Smooth muscle cell (in vitro differentiated cells): ENCODE measurements around the gene PLEKHG3. TPM values are rescaled to one million over a fixed set of nuclear protein-coding genes. Genes with fewer than 3 reads are reported as not detected.
"Not testable (repeated sequence)": the region's sequence is repeated elsewhere in the genome, so short reads cannot be mapped to it uniquely, and the experiment has no call there.

Experiments used
- DNase-seq: peaks from one replicate; lab custom pipeline; 2025; ENCODE audit not compliant: unreplicated experiment; lab: John Stamatoyannopoulos, UW
- H2AFZ ChIP-seq: fragments of 200-600 bp; sonication (generic); 2 replicates; pipeline ENCODE4 v1.6.0; 2016; ENCODE audit warnings: antibody characterized with exemption, low read depth, mild to moderate bottlenecking
- H3F3A ChIP-seq: fragments of 200-600 bp; sonication (generic); 2 replicates; pipeline ENCODE4 v1.6.0; 2017; ENCODE audit warnings: antibody characterized with exemption, low read depth
- H3K27ac ChIP-seq: fragments of 200-600 bp; sonication (generic); 2 replicates; pipeline ENCODE4 v1.5.1; 2016; ENCODE audit warnings: low read depth, mild to moderate bottlenecking
- H3K27me3 ChIP-seq: fragments of 200-600 bp; sonication (generic); 2 replicates; pipeline ENCODE4 v1.6.1; 2016; ENCODE audit warnings: low read depth, mild to moderate bottlenecking
- H3K36me3 ChIP-seq: fragments of 200-600 bp; sonication (generic); 2 replicates; pipeline ENCODE4 v1.5.1; 2016; ENCODE audit warnings: low read depth
- H3K4me1 ChIP-seq: fragments of 200-600 bp; sonication (generic); 2 replicates; pipeline ENCODE4 v1.5.1; 2016; ENCODE audit warnings: low read depth
- H3K4me2 ChIP-seq: fragments of 200-600 bp; sonication (generic); 2 replicates; pipeline ENCODE4 v1.6.0; 2016; ENCODE audit warnings: mild to moderate bottlenecking
- H3K4me3 ChIP-seq: fragments of 200-600 bp; sonication (generic); 2 replicates; pipeline ENCODE4 v1.5.1; 2016; ENCODE audit warnings: mild to moderate bottlenecking
- H3K79me2 ChIP-seq: fragments of 200-600 bp; sonication (generic); 2 replicates; pipeline ENCODE4 v1.6.0; 2016; ENCODE audit warnings: low read depth, mild to moderate bottlenecking
- H3K9ac ChIP-seq: fragments of 200-600 bp; sonication (generic); 2 replicates; pipeline ENCODE4 v1.6.0; 2016; ENCODE audit warnings: low read depth
- H3K9me3 ChIP-seq: fragments of 200-600 bp; sonication (generic); replicated peaks from 2 replicates; pipeline ENCODE4 v1.5.1; 2016; ENCODE audit warnings: low read depth
- H4K20me1 ChIP-seq: fragments of 200-600 bp; sonication (generic); 2 replicates; pipeline ENCODE4 v1.6.0; 2016; ENCODE audit warnings: low read depth
- WGBS: methylation state at CpG from one replicate; pipeline ENCODE4 v1.1.7; 2016; ENCODE audit warnings: low lambda C conversion rate; 5-methylcytosine and 5-hydroxymethylcytosine counted together
- polyA plus RNA-seq: library from polyadenylated mRNA; unstranded; fragments of >200 nt; fragmentation: Nextera tagmentation; extraction: Ambion mirVana; gene quantifications from 2 replicates; pipeline ENCODE4 v1.2.1, GENCODE V29; 2016
- total RNA-seq: library from RNA; depleted of rRNA; stranded (reverse); fragments of >200 nt; gene quantifications from 2 replicates; pipeline ENCODE4 v1.2.3, GENCODE V29; 2014
- TF ChIP-seq, protein P1 (sequence below): fragments of 200-600 bp; sonication (generic); IDR thresholded peaks from 2 replicates; pipeline ENCODE4 v1.5.1; 2017; ENCODE audit warnings: borderline replicate concordance, mild to moderate bottlenecking, antibody characterized with exemption; ENCODE audit not compliant: insufficient read depth, poor library complexity, severe bottlenecking

PLEKHG3 gene
- total and polyA plus RNA-seq, 2 experiments from 2014 or later, result 17.6 to 18.3 TPM

DNA sequence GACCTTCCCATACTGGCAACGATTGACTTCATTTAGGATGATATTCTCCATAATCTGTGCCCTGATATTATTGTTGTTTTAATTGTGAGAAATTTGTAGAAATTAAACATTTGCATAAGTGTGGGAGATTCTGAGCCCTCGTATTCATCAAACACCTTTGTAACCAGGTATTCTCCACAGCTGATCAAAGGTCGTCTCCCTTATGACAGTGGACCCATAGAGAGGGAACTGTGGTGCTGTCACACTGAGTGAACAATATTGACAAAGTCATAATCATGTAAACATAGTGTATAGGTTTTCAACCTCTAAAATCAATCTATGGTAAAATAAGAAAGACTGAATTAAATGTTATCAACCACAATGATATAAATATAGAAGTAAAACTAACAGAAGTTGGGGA is 14.9 kb upstream of the PLEKHG3 start:
- no peak overlapping the region for H3K4me3 ChIP-seq
- 64% methylated on average over 3 of the region's 3 CpGs for WGBS
- H3F3A ChIP-seq, result no peaks in the 10 kb centered on the region
- H3K9ac ChIP-seq, result no peak overlapping the region
- H3K27me3 ChIP-seq, result no peaks in the 10 kb centered on the region
- H4K20me1 ChIP-seq, result no peaks in the 10 kb centered on the region
- no peaks in the 10 kb centered on the region for H3K9me3 ChIP-seq
- TF ChIP-seq, protein P1, sequence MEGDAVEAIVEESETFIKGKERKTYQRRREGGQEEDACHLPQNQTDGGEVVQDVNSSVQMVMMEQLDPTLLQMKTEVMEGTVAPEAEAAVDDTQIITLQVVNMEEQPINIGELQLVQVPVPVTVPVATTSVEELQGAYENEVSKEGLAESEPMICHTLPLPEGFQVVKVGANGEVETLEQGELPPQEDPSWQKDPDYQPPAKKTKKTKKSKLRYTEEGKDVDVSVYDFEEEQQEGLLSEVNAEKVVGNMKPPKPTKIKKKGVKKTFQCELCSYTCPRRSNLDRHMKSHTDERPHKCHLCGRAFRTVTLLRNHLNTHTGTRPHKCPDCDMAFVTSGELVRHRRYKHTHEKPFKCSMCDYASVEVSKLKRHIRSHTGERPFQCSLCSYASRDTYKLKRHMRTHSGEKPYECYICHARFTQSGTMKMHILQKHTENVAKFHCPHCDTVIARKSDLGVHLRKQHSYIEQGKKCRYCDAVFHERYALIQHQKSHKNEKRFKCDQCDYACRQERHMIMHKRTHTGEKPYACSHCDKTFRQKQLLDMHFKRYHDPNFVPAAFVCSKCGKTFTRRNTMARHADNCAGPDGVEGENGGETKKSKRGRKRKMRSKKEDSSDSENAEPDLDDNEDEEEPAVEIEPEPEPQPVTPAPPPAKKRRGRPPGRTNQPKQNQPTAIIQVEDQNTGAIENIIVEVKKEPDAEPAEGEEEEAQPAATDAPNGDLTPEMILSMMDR, result no peak
- no peaks in the 10 kb centered on the region for H3K79me2 ChIP-seq
- H2AFZ ChIP-seq, result no peak overlapping the region
- no peak overlapping the region for H3K27ac ChIP-seq
- H3K4me1 ChIP-seq, result peaks cover 6% of the 10 kb centered on the region
- no peak overlapping the region for H3K4me2 ChIP-seq
- no peaks in the 10 kb centered on the region for H3K36me3 ChIP-seq
- no peak for DNase-seq

DNA sequence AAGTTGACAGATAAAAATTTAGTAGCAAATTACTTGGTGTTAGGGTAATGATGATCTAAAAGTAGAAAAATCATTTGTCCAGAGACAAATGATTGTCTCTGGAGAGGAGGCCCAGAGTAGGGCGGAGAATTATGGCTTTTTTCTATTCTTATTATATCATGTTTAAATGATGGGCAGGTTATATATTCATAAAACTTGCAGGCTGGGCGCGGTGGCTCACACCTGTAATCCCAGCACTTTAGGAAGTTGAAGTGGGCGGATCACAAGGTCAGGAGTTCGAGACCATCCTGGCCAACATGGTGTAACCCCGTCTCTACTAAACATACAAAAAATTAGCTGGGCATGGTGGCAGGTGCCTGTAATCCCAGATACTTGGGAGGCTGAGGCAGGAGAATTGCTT is 13.6 kb upstream of the PLEKHG3 start:
- not testable (repeated sequence) for H3K4me2 ChIP-seq, H4K20me1 ChIP-seq, H3K4me1 ChIP-seq, DNase-seq, H3K9me3 ChIP-seq, H3K79me2 ChIP-seq, H3K27me3 ChIP-seq, H3K9ac ChIP-seq, H3K36me3 ChIP-seq, H3K4me3 ChIP-seq, H2AFZ ChIP-seq, H3K27ac ChIP-seq, H3F3A ChIP-seq
- 99% methylated on average over 6 of the region's 6 CpGs for WGBS

DNA sequence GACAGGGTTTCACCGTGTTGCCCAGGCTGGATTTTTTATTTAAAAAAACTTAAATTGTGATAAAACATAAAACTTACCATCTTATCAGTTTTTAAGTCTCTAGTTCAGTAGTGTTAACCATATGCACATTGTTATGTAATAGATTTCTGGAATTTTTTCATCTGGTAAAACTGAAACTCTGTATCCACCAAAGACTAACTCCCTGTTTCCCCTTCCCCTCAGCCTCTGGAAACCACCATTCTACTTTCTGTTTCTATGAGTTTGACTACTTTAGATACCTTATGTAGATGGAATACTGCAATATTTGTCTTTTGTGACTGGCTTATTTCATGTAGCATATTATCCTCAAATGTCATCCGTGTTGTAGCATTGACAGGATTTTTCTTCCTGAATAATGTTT is 12.8 kb upstream of the PLEKHG3 start:
- no peaks in the 10 kb centered on the region for H3K79me2 ChIP-seq
- H3K4me3 ChIP-seq, result no peak overlapping the region
- H3K27me3 ChIP-seq, result no peaks in the 10 kb centered on the region
- no peak for DNase-seq
- H3K4me2 ChIP-seq, result no peak overlapping the region
- no peaks in the 10 kb centered on the region for H3F3A ChIP-seq
- H3K9ac ChIP-seq, result no peak overlapping the region
- H3K27ac ChIP-seq, result no peak overlapping the region
- no peaks in the 10 kb centered on the region for H3K4me1 ChIP-seq
- no peaks in the 10 kb centered on the region for H3K9me3 ChIP-seq
- H3K36me3 ChIP-seq, result no peaks in the 10 kb centered on the region
- 90% methylated on average over 2 of the region's 2 CpGs for WGBS
- H2AFZ ChIP-seq, result no peak overlapping the region
- TF ChIP-seq, protein P1, result no peak
- H4K20me1 ChIP-seq, result no peaks in the 10 kb centered on the region

DNA sequence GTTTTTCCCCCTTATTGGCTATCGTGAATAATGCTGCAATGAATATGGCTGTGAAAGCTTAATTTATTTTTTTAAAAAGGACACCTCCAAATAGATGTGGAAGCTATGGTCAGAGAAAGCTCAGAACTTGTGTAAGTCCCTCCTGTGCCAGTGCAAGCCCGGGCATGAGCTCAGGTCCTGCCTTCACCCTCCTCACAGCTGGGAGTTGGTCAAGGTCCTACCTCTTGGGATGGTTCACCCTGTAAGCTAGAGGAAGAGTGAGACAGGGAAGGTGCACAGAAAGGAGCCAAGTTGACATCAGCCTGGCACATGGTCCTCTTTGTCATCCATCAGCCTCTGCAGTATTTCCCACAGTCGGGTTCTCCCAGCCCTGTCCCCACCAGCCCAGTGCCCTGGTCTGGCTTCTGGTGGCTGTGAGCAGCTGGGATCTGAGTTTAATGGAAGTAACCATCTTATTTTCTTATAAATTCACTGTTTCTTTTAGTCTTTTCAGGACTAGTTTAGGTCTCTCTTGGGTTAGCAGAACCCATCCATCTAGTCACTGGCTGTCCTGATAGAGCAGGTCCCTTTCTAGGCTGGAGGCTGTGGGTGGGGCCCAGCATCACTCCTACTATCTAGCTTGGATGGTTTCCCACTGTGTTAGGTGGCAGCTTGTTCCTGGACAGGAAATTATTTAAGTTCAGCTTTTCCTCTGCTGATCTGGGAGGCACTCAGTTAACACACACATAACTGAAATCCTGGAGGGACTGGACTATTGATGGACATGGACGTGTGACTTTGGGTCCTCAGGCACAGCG is 11.8 kb upstream of the PLEKHG3 start:
- Histone ChIP-seq H3K4me2 (no peak overlapping the region), H2AFZ (no peak overlapping the region), H3K79me2 (no peaks in the 10 kb centered on the region), H3K36me3 (no peaks in the 10 kb centered on the region), H3K27me3 (no peaks in the 10 kb centered on the region), H3K27ac (no peak overlapping the region), H3K4me3 (no peak overlapping the region), H3K9ac (no peak overlapping the region), H3K4me1 (no peaks in the 10 kb centered on the region), H3K9me3 (no peaks in the 10 kb centered on the region), H3F3A (no peaks in the 10 kb centered on the region), H4K20me1 (no peaks in the 10 kb centered on the region)
- 95% methylated on average over 5 of the region's 5 CpGs for whole genome bisulfite sequencing
- TF ChIP-seq, protein P1, result no peak
- DNase-seq, result no peak
